Subcutaneous adipose tissue (tissue), 4 donors: Measurements from ENCODE around the gene PRDM16. TPM values are rescaled to one million over a fixed set of nuclear protein-coding genes. Genes with fewer than 3 reads are reported as not detected.

Source experiments
- total RNA-seq, 4 donors: library from RNA; depleted of rRNA; stranded (reverse); fragments of >200 nt; gene quantifications; one replicate each; pipeline ENCODE4 v1.1.0, GENCODE V29; 2016
- TF ChIP-seq, protein P1 (sequence below): fragments of 450-650 bp; IDR thresholded peaks from one replicate; pipeline ENCODE4 v1.5.1; 2016; ENCODE audit warnings: low read depth, mild to moderate bottlenecking, control low read depth, antibody characterized with exemption, moderate library complexity

PRDM16 gene
- total RNA-seq, 4 donors from 2014 or later: 0.82 to 1.7 (median 1.1) TPM

DNA sequence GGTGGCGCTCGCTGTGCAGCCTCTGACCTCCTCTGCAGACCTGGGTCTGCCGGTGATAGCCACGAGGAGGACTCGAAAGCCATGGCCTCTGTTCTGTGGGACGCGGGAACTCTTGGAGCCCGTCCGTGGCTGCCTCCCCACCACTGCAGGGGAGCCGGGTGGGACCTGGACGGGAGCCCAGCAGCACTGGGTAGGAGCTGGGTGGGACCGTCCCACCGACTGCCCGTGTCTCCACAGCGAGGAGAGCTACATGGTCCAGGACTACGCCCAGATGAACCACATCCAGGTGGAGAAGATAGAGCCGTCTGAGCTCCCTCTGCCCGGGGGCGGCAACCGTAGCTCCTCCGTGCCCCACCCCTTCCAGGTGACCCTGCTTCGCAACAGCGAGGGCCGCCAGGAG, 409.2 kb downstream of the PRDM16 start:
- TF ChIP-seq, protein P1, sequence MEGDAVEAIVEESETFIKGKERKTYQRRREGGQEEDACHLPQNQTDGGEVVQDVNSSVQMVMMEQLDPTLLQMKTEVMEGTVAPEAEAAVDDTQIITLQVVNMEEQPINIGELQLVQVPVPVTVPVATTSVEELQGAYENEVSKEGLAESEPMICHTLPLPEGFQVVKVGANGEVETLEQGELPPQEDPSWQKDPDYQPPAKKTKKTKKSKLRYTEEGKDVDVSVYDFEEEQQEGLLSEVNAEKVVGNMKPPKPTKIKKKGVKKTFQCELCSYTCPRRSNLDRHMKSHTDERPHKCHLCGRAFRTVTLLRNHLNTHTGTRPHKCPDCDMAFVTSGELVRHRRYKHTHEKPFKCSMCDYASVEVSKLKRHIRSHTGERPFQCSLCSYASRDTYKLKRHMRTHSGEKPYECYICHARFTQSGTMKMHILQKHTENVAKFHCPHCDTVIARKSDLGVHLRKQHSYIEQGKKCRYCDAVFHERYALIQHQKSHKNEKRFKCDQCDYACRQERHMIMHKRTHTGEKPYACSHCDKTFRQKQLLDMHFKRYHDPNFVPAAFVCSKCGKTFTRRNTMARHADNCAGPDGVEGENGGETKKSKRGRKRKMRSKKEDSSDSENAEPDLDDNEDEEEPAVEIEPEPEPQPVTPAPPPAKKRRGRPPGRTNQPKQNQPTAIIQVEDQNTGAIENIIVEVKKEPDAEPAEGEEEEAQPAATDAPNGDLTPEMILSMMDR: no peak

DNA sequence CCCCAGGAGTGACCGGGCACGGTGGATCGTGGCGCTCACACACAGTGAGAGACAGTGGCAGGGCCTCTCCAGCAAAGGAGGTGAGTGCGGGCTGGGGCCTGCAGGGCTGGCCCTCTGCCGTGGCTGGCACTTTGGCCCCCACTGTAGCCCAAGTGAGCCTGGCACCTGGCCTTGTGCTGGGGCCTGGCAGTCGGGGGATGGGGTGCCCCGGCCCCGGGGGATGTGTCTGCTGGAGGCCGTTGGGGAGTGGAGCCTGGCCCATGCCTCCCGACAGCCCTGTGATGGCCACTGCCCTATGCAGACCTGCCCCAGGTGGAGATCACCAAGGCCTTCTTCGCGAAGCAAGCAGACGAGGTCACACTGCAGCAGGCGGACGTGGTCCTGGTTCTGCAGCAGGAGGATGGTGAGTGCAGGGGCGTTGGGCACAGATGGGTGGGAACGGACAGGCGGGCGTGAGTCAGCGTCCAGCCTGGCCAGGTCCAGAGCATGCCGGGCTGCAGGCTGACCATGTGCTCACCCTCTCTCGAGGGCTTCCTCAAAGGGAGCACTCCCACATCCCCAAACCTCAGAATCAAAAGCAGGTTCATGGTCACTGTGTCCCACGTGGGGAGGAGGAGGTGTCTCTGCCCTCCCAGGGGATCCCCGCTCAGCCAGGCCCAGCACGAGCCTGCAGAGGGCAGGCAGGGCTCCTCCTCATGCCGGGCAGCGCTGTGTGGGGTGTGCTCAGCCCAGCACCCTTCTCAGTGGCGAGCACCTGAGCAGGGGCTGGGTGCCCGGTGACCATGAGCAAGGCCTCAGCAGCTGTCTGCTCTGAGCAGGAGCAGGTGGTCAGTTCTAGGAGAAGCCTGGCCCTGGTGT, 410.7 kb downstream of the PRDM16 start:
- TF ChIP-seq, protein P1: no peak

DNA sequence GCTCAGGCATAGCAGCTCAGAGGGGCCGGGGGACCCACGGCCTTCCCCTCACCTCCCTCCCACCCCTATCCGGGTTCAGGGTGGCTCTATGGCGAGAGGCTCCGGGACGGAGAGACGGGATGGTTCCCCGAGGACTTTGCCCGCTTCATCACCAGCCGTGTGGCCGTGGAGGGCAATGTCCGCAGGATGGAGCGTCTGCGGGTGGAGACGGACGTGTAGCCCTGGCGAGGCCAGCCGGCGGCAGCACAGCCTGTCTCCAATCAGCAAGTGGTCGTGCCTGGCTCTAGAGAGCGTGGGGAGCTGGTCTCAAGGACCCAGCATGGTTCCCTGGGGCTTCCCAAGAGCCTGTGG, 411.3 kb downstream of the PRDM16 start:
- TF ChIP-seq, protein P1: no peak

- TF ChIP-seq, protein P1: no peak
These were observed 412.0 kb downstream of the PRDM16 start for GRCh38 chr1:3481046-3481445.

DNA sequence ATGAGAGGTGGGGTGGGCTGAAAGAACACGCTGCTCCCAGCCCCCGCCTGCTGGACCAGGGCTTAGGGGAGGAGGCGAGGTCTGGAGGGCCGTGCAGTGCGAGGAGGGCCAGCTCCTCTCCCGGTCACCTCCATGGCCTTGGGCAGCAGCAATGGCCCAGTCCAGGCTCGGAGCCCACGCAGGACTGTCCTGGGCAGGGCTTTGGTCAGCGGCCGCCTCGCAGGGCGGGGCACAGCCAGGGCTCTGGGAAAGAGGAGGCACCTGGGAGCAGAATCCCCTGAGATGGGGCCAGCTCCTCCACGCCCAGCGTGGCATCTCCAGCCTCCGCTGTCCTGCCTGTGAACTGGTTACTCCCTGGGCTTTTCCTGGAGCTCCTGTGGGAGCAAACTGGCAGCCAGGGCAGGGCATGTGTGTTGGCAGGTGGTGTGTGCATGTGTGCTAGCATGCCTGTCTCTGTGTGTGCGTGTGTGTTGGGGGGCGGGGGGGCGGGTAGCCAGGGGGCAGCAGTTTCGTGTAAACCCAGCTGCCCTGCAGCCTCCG, 412.9 kb downstream of the PRDM16 start:
- TF ChIP-seq, protein P1: no peak

DNA sequence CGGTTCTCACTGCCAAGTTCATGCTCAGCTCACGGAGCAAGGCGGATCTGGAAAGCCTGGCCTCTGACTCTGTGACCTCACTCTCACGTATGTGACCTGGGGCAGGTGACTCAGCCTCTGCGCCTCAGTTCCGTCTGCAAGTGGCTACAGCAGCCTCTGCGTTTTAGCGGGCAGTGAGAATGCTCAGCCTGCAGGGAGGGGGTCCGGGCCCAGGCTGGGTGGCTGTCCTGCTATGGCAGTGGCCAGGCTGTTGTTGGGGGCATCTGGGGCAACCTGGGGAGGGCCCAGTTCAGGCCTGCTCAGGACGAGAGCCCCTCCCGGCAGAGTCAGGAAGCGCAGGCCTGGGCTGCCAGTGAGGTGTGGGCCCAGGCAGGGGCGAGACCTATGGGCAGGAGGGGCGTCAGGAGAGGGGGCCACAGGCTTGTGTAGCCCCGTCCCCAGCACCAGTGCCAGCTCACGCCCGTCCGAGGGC, 413.4 kb downstream of the PRDM16 start:
- TF ChIP-seq, protein P1: no peak

- TF ChIP-seq, protein P1: no peak
These were observed 414.4 kb downstream of the PRDM16 start for GRCh38 chr1:3483380-3483779.
